ENCODE data around the gene CD101.
A peak's percentile ranks its signal among the peaks of the same experiment; 100 is the strongest.

The CD101 gene

GRCh38 chr1:117025568-117025967, 24.0 kb downstream of the CD101 start:
- H3K4me3 ChIP-seq (ENCODE audit: low read depth, low read length), result no peak overlapping the region
- DNase-seq (ENCODE audit: low read depth), result no peak
- no peak for TF ChIP-seq CTCF (IDR thresholded peaks at IDR 0.05; ENCODE audit: control insufficient read depth, extremely low read depth, insufficient read depth)

- TF ChIP-seq CTCF (IDR thresholded peaks at IDR 0.05; ENCODE audit: control insufficient read depth, extremely low read depth, insufficient read depth), result no peak
- peak; percentile 34 for DNase-seq (ENCODE audit: low read depth)
- no peak overlapping the region for H3K4me3 ChIP-seq (ENCODE audit: low read depth, low read length)
Measured at GRCh38 chr1:117026361-117026760, 24.8 kb downstream of the CD101 start.

- TF ChIP-seq CTCF (IDR thresholded peaks at IDR 0.05; ENCODE audit: control insufficient read depth, extremely low read depth, insufficient read depth), result no peak
- DNase-seq (ENCODE audit: low read depth), result no peak
- H3K4me3 ChIP-seq (ENCODE audit: low read depth, low read length), result no peak overlapping the region
Measured at GRCh38 chr1:117029685-117030084, 28.1 kb downstream of the CD101 start.

- no peak for TF ChIP-seq CTCF (IDR thresholded peaks at IDR 0.05; ENCODE audit: control insufficient read depth, extremely low read depth, insufficient read depth)
- H3K4me3 ChIP-seq (ENCODE audit: low read depth, low read length), result no peak overlapping the region
- no peak for DNase-seq (ENCODE audit: low read depth)
Measured at GRCh38 chr1:117030271-117030877, 28.8 kb downstream of the CD101 start.

- H3K4me3 ChIP-seq (ENCODE audit: low read depth, low read length), result no peak overlapping the region
- no peak for TF ChIP-seq CTCF (IDR thresholded peaks at IDR 0.05; ENCODE audit: control insufficient read depth, extremely low read depth, insufficient read depth)
- no peak for DNase-seq (ENCODE audit: low read depth)
Measured at GRCh38 chr1:117032266-117032665, 30.7 kb downstream of the CD101 start.

- H3K4me3 ChIP-seq (ENCODE audit: low read depth, low read length), result no peak overlapping the region
- no peak for DNase-seq (ENCODE audit: low read depth)
- TF ChIP-seq CTCF (IDR thresholded peaks at IDR 0.05; ENCODE audit: control insufficient read depth, extremely low read depth, insufficient read depth), result no peak
Measured at GRCh38 chr1:117032681-117033539, 31.4 kb downstream of the CD101 start.

Data from LNCaP clone FGC (cell line).